Activated naive CD8-positive, alpha-beta T cell treated with anti-CD3 and anti-CD28 coated beads, Interleukin-2, amount 10 ng/mL, durations not matched to agents 7 days and 5 days (primary cell): ENCODE data around the gene TRMT11. TPM values are rescaled to one million over a fixed set of nuclear protein-coding genes. Genes with fewer than 3 reads are reported as not detected.
A peak's percentile ranks its signal among the peaks of the same experiment; 100 is the strongest.
"Not testable (repeated sequence)": the region's sequence is repeated elsewhere in the genome, so short reads cannot be mapped to it uniquely, and the experiment has no call there.

Experiments used
- ATAC-seq: fragments of 150-1000 bp; cut with Tn5 transposase; one replicate; pipeline ENCODE4 v1.10.0; 2021; ENCODE audit warnings: low read depth, moderate library complexity
- POLR2A ChIA-PET: fragments of 350-600 bp; sonication (Branson Sonifier 250); formaldehyde crosslinking; loops from one replicate; lab custom pipeline; 2021; ENCODE audit warnings: antibody characterized with exemption; lab: Charles Lee
- DNase-seq: peaks from one replicate; pipeline ENCODE4 v3.0.0; 2021
- H3K27ac Mint-ChIP-seq: one replicate; pipeline ENCODE4 v1.8.0; 2022; ENCODE audit warnings: mild to moderate bottlenecking, mixed read lengths
- H3K27me3 Mint-ChIP-seq: one replicate; pipeline ENCODE4 v1.8.0; 2022; ENCODE audit warnings: mild to moderate bottlenecking, moderate library complexity, mixed read lengths
- H3K36me3 Mint-ChIP-seq: one replicate; pipeline ENCODE4 v1.8.0; 2021; ENCODE audit warnings: mild to moderate bottlenecking, mixed read lengths
- H3K4me1 Mint-ChIP-seq: one replicate; pipeline ENCODE4 v1.8.0; 2021; ENCODE audit warnings: mixed read lengths
- H3K4me3 Mint-ChIP-seq: one replicate; pipeline ENCODE4 v1.8.0; 2022; ENCODE audit warnings: mild to moderate bottlenecking, moderate library complexity, mixed read lengths
- H3K9me3 Mint-ChIP-seq: one replicate; pipeline ENCODE4 v1.8.0; 2021; ENCODE audit warnings: mixed read lengths
- total RNA-seq, 2 experiments: library from RNA; stranded (reverse); gene quantifications; one replicate each; pipeline ENCODE4 v1.2.3, GENCODE V29; 2021

TRMT11 gene
- total RNA-seq, 2 experiments from 2014 or later: 24.7 to 25.1 TPM

DNA sequence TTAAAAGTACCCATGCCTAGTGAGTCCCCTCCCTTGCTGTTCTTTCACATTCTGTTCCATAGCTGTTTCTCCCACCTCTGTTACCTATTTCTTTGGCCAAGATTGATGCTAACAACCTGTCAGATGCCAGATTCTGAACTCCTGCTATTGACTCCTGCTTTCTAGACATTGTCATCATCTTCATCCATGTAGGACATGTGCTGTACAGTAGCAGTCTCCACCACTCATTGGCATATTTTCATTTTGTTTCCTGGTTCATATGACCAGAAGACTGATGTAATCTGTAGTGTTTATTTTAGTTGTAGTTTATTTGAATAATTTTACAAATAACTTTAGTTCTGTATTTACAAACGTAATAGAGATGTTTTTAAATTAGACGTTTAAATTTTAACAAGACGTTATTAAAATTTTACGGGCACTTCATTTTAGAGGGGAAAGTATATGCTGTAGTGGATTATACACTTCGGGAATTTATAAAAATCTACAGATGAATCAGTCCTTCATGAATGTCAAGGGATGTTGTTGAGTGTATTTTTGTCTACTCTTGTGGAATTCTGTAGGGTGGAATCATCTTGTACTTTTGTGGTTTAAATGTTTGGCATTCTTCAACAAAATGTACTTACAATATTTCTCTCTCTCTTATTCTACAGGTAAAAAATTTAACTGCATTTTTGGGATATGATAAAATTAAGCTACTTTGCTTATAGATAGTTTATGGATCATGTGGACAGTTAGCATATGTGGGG is 34.1 kb downstream of the TRMT11 start:
- no peaks in the 10 kb centered on the region for H3K27me3 Mint-ChIP-seq
- POLR2A ChIA-PET: no interaction called here
- DNase-seq (no peak), ATAC-seq (no peak)
- no peaks in the 10 kb centered on the region for H3K9me3 Mint-ChIP-seq
- H3K36me3 Mint-ChIP-seq: peaks cover 23% of the 10 kb centered on the region
- no peak overlapping the region for H3K4me3 Mint-ChIP-seq
- H3K27ac Mint-ChIP-seq: no peak overlapping the region
- peaks cover 5% of the 10 kb centered on the region for H3K4me1 Mint-ChIP-seq

GRCh38 chr6:126023474-126023873 is 37.1 kb downstream of the TRMT11 start:
- POLR2A ChIA-PET: interaction anchor here (0.6 kb wide), 1 partner anchor 34 kb away, joined by 4 read pairs; no protein-coding TSS in a partner anchor
- DNase-seq, H3K27ac Mint-ChIP-seq, H3K9me3 Mint-ChIP-seq, H3K27me3 Mint-ChIP-seq, H3K4me1 Mint-ChIP-seq, ATAC-seq, H3K4me3 Mint-ChIP-seq: not testable (repeated sequence)
- peaks cover 22% of the 10 kb centered on the region for H3K36me3 Mint-ChIP-seq

GRCh38 chr6:126026001-126026400 is 39.7 kb downstream of the TRMT11 start:
- Mint-ChIP-seq H3K27ac (no peak overlapping the region), H3K36me3 (peaks cover 16% of the 10 kb centered on the region), H3K27me3 (no peaks in the 10 kb centered on the region), H3K4me1 (no peaks in the 10 kb centered on the region), H3K4me3 (no peak overlapping the region), H3K9me3 (no peaks in the 10 kb centered on the region)
- POLR2A ChIA-PET: no interaction called here
- no peak for ATAC-seq
- DNase-seq: no peak

GRCh38 chr6:126027601-126028000 is 41.3 kb downstream of the TRMT11 start:
- DNase-seq: no peak
- Mint-ChIP-seq H3K4me1 (no peaks in the 10 kb centered on the region), H3K27ac (no peak overlapping the region), H3K36me3 (peaks cover 7% of the 10 kb centered on the region), H3K9me3 (no peaks in the 10 kb centered on the region), H3K4me3 (no peak overlapping the region), H3K27me3 (no peaks in the 10 kb centered on the region)
- no peak for ATAC-seq
- POLR2A ChIA-PET: no interaction called here

GRCh38 chr6:126030045-126030444 is 43.7 kb downstream of the TRMT11 start:
- peaks cover 7% of the 10 kb centered on the region for H3K36me3 Mint-ChIP-seq
- POLR2A ChIA-PET: no interaction called here
- H3K4me3 Mint-ChIP-seq: no peak overlapping the region
- DNase-seq: no peak
- peaks cover 6% of the 10 kb centered on the region for H3K4me1 Mint-ChIP-seq
- no peak overlapping the region for H3K27ac Mint-ChIP-seq
- no peaks in the 10 kb centered on the region for H3K9me3 Mint-ChIP-seq
- ATAC-seq: no peak
- H3K27me3 Mint-ChIP-seq: no peaks in the 10 kb centered on the region

GRCh38 chr6:126033696-126034095 is 47.4 kb downstream of the TRMT11 start:
- Mint-ChIP-seq H3K9me3 (no peaks in the 10 kb centered on the region), H3K36me3 (peaks cover 9% of the 10 kb centered on the region), H3K4me3 (no peak overlapping the region), H3K27me3 (no peaks in the 10 kb centered on the region), H3K27ac (no peak overlapping the region), H3K4me1 (peaks cover 6% of the 10 kb centered on the region)
- POLR2A ChIA-PET: no interaction called here
- DNase-seq (no peak), ATAC-seq (peak; percentile 80)

- H3K27me3 Mint-ChIP-seq: no peaks in the 10 kb centered on the region
- no peak overlapping the region for H3K4me3 Mint-ChIP-seq
- H3K9me3 Mint-ChIP-seq: no peaks in the 10 kb centered on the region
- H3K4me1 Mint-ChIP-seq: peaks cover 6% of the 10 kb centered on the region
- POLR2A ChIA-PET: no interaction called here
- ATAC-seq: no peak
- H3K27ac Mint-ChIP-seq: no peak overlapping the region
- DNase-seq: no peak
- peaks cover 9% of the 10 kb centered on the region for H3K36me3 Mint-ChIP-seq
These were observed 48.3 kb downstream of the TRMT11 start for GRCh38 chr6:126034656-126035055.

DNA sequence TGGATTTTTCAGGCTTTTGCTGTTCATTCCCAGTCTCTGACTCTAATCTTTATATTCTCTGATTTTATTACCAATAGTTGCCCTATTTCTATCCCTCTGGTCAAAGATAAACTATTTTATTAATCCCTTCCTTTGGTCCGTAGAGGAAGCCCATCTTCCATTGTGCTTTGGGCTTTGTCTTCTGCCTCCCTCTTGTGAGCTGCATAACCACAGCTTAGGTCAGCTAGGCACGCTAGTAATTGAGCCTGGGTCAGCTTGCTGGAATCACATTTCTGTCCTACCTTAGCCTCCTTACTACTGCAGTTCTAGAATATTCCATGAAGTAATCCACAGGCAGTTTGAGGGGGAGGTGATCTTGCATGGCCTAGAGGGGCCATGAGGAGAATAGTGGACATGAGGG is 49.4 kb downstream of the TRMT11 start:
- Mint-ChIP-seq H3K9me3 (no peaks in the 10 kb centered on the region), H3K36me3 (peaks cover 12% of the 10 kb centered on the region), H3K27ac (no peak overlapping the region), H3K27me3 (no peaks in the 10 kb centered on the region), H3K4me3 (no peak overlapping the region), H3K4me1 (peaks cover 8% of the 10 kb centered on the region)
- ATAC-seq: no peak
- POLR2A ChIA-PET: no interaction called here
- DNase-seq: no peak

DNA sequence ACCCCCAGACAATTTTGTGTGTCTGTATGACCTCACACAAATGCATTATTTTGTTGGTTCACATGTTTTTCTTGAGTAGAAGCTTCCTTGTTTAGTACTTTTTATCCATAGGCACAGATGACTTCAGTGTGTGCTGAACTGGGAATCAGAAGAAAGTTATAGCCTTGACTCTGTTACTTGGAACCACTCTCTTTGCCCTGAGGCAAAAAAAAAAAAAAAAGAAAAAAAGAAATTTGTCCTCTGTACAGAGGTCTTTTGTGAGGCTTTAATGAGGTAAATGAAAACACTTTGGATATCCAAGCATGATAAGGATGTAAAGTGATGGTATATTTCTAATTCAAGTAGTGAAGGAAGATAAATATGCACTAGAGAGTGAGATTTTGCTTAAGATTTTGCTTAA is 51.9 kb downstream of the TRMT11 start:
- no peak overlapping the region for H3K4me3 Mint-ChIP-seq
- no peaks in the 10 kb centered on the region for H3K27me3 Mint-ChIP-seq
- H3K36me3 Mint-ChIP-seq: peaks cover 24% of the 10 kb centered on the region
- no peak for DNase-seq
- H3K4me1 Mint-ChIP-seq: peaks cover 10% of the 10 kb centered on the region
- peaks cover 3% of the 10 kb centered on the region for H3K9me3 Mint-ChIP-seq
- ATAC-seq: no peak
- no peak overlapping the region for H3K27ac Mint-ChIP-seq
- POLR2A ChIA-PET: no interaction called here

- peaks cover 26% of the 10 kb centered on the region for H3K36me3 Mint-ChIP-seq
- peaks cover 4% of the 10 kb centered on the region for H3K4me1 Mint-ChIP-seq
- no peak for ATAC-seq
- H3K27me3 Mint-ChIP-seq: no peaks in the 10 kb centered on the region
- H3K4me3 Mint-ChIP-seq: no peak overlapping the region
- DNase-seq: no peak
- POLR2A ChIA-PET: no interaction called here
- H3K27ac Mint-ChIP-seq: no peak overlapping the region
- H3K9me3 Mint-ChIP-seq: peaks cover 4% of the 10 kb centered on the region
These were observed 52.9 kb downstream of the TRMT11 start for GRCh38 chr6:126039284-126039683.

GRCh38 chr6:126040394-126040793 is 54.1 kb downstream of the TRMT11 start:
- H3K36me3 Mint-ChIP-seq: peaks cover 33% of the 10 kb centered on the region
- POLR2A ChIA-PET: no interaction called here
- peaks cover 4% of the 10 kb centered on the region for H3K4me1 Mint-ChIP-seq
- no peak overlapping the region for H3K27ac Mint-ChIP-seq
- no peaks in the 10 kb centered on the region for H3K27me3 Mint-ChIP-seq
- ATAC-seq (no peak), DNase-seq (no peak)
- peaks cover 6% of the 10 kb centered on the region for H3K9me3 Mint-ChIP-seq
- no peak overlapping the region for H3K4me3 Mint-ChIP-seq

GRCh38 chr6:126040826-126041225 is 54.5 kb downstream of the TRMT11 start:
- no peak for ATAC-seq
- DNase-seq: no peak
- POLR2A ChIA-PET: no interaction called here
- peaks cover 6% of the 10 kb centered on the region for H3K9me3 Mint-ChIP-seq
- H3K4me1 Mint-ChIP-seq: peaks cover 4% of the 10 kb centered on the region
- H3K36me3 Mint-ChIP-seq: peaks cover 33% of the 10 kb centered on the region
- H3K27me3 Mint-ChIP-seq: no peaks in the 10 kb centered on the region
- no peak overlapping the region for H3K4me3 Mint-ChIP-seq
- no peak overlapping the region for H3K27ac Mint-ChIP-seq

- H3K27me3 Mint-ChIP-seq: no peaks in the 10 kb centered on the region
- no peak for ATAC-seq
- peaks cover 31% of the 10 kb centered on the region for H3K36me3 Mint-ChIP-seq
- peaks cover 6% of the 10 kb centered on the region for H3K9me3 Mint-ChIP-seq
- POLR2A ChIA-PET: no interaction called here
- no peak overlapping the region for H3K4me3 Mint-ChIP-seq
- H3K27ac Mint-ChIP-seq: no peak overlapping the region
- H3K4me1 Mint-ChIP-seq: peaks cover 4% of the 10 kb centered on the region
- DNase-seq: no peak
These were observed 55.2 kb downstream of the TRMT11 start for GRCh38 chr6:126041516-126041915.

GRCh38 chr6:126042001-126042419 is 55.7 kb downstream of the TRMT11 start:
- no peak overlapping the region for H3K4me3 Mint-ChIP-seq
- H3K9me3 Mint-ChIP-seq: peaks cover 6% of the 10 kb centered on the region
- H3K27ac Mint-ChIP-seq: no peak overlapping the region
- H3K4me1 Mint-ChIP-seq: peaks cover 4% of the 10 kb centered on the region
- POLR2A ChIA-PET: no interaction called here
- H3K36me3 Mint-ChIP-seq: peaks cover 31% of the 10 kb centered on the region
- DNase-seq: no peak
- ATAC-seq: no peak
- H3K27me3 Mint-ChIP-seq: no peaks in the 10 kb centered on the region
